Effector memory CD4-positive, alpha-beta T cell (primary cell): ENCODE results near the gene COTL1.

Experiments used
- DNase-seq, 3 donors: peaks; one replicate each; pipeline ENCODE4 v3.0.0-alpha.2; 2020
- H3K27ac ChIP-seq: 2 replicates; pipeline ENCODE4 v1.7.0; 2013; ENCODE audit warnings: mild to moderate bottlenecking, low read length, moderate library complexity; ENCODE audit not compliant: insufficient read depth, poor library complexity, severe bottlenecking
- H3K27me3 ChIP-seq: replicated peaks from 2 replicates; pipeline ENCODE4 v1.7.0; 2013; ENCODE audit warnings: mild to moderate bottlenecking, low read length; ENCODE audit not compliant: insufficient read depth, control insufficient read depth, poor library complexity, severe bottlenecking
- H3K36me3 ChIP-seq: 2 replicates; pipeline ENCODE4 v1.7.0; 2013; ENCODE audit warnings: mild to moderate bottlenecking, low read length, moderate library complexity; ENCODE audit not compliant: control insufficient read depth, insufficient read depth
- H3K4me1 ChIP-seq: 2 replicates; pipeline ENCODE4 v1.7.0; 2013; ENCODE audit warnings: low read length, mild to moderate bottlenecking; ENCODE audit not compliant: control insufficient read depth, insufficient read depth, poor library complexity, severe bottlenecking
- H3K4me3 ChIP-seq: 2 replicates; pipeline ENCODE4 v1.7.0; 2013; ENCODE audit warnings: low read length, low read depth, mild to moderate bottlenecking; ENCODE audit not compliant: insufficient read depth, poor library complexity, severe bottlenecking
- H3K9me3 ChIP-seq: 2 replicates; pipeline ENCODE4 v1.7.0; 2013; ENCODE audit warnings: mild to moderate bottlenecking, low read length, moderate library complexity; ENCODE audit not compliant: control insufficient read depth

Gene COTL1

DNA sequence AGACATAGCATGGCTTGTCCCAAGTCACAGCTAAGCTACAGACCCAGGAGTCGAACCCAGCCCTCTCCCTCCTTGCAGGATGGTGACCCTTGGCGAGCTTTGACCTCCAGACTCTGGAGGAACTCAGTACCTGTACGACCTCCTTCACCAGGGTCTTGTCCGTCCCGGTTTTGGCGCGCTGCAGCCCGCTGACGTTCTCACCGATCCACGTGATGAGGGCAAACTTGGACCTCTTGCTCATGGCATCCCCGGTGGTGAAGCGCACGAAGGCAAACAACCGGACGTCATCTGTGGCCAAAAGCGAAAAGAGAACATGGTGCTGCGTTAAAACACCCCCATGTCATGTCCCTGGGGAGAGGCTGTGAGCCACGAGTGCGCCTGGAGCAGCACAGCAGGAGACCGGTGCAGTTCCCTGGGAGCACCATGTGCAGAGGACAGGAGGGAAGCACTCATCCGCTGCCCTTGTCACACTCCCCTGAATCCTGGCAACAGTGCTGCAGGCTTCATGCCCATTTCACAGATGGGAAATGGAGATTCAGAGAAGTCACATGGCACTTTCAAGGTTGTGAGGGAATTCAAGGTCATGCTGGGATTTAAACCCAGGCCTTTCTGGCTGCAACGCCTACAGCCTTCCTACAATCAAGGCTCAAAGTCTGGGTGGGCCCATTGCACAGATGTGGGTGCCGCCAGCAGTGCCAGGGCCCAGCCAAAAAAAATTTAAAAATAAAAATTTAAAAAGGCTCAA is 27.7 kb downstream of the COTL1 start:
- Histone ChIP-seq H3K4me1 (peaks cover 15% of the 10 kb centered on the region), H3K4me3 (no peak overlapping the region), H3K27ac (no peak overlapping the region), H3K36me3 (peaks cover 21% of the 10 kb centered on the region), H3K27me3 (no peaks in the 10 kb centered on the region), H3K9me3 (no peaks in the 10 kb centered on the region)
- DNase-seq: no peak

DNA sequence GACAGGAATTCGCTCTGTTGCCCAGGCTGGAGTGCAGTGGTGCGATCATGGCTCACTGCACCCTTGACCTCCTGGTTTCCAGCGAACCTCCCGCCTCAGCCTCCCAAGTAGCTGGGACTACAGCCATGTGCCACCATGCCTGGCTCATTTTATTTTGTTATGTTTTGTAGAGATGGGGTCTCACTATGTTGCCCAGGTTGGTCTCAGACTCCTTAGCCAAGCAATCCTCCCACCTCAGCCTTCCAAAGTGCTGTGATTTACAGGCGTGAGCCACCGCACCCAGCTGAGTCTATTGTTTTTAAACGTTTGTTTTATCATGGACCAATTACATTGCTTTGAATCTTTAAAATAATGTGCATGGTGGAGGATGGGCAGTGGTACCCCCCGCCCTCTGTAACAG is 28.9 kb downstream of the COTL1 start:
- peaks cover 3% of the 10 kb centered on the region for H3K4me1 ChIP-seq
- H3K4me3 ChIP-seq: no peak overlapping the region
- H3K36me3 ChIP-seq: peaks cover 28% of the 10 kb centered on the region
- no peaks in the 10 kb centered on the region for H3K27me3 ChIP-seq
- H3K9me3 ChIP-seq: no peaks in the 10 kb centered on the region
- H3K27ac ChIP-seq: no peak overlapping the region
- no peak for DNase-seq

DNA sequence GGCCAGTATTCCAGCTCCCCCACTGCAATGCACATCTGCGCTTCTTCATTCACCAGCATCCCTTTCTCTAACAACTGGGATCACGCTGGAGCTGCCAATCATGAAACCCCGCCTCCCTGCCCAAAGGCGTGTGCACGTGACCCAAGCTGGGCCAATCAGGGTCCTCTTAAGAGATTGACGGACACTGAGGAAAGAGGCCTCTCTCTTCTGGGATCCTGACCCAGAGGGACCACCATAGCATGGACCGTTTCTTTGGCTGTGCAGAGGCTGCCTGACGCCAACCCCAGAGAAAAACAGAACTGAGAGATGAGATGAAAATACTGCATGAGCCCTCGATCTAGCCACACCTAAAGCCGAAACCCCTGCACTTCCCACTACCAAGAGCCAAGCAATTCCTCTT is 32.0 kb downstream of the COTL1 start:
- Histone ChIP-seq H3K9me3 (no peaks in the 10 kb centered on the region), H3K27ac (no peak overlapping the region), H3K36me3 (peaks cover 33% of the 10 kb centered on the region), H3K4me1 (no peaks in the 10 kb centered on the region), H3K4me3 (no peak overlapping the region), H3K27me3 (no peaks in the 10 kb centered on the region)
- no peak for DNase-seq

DNA sequence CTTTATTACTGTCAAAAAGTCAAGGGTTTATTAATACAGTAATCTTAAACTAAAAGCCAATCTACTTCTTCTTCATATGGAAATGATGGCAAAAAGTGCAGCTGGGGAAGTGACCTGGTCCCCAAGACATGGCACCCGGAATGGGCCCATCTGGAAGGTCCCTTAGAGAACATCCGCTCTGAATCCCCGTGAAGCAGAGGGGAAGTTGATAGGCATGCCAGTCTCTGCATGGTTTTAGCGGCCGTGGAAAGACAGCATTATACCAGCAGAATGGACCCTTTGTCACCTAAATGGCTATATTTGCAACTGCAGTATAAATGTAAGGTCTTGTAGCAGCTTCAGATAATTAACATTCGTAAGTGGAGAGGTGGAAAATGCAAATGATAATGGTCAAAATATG is 32.4 kb downstream of the COTL1 start:
- H3K9me3 ChIP-seq: no peaks in the 10 kb centered on the region
- H3K4me1 ChIP-seq: no peaks in the 10 kb centered on the region
- no peak overlapping the region for H3K27ac ChIP-seq
- no peak overlapping the region for H3K4me3 ChIP-seq
- no peaks in the 10 kb centered on the region for H3K27me3 ChIP-seq
- peaks cover 33% of the 10 kb centered on the region for H3K36me3 ChIP-seq
- no peak for DNase-seq

DNA sequence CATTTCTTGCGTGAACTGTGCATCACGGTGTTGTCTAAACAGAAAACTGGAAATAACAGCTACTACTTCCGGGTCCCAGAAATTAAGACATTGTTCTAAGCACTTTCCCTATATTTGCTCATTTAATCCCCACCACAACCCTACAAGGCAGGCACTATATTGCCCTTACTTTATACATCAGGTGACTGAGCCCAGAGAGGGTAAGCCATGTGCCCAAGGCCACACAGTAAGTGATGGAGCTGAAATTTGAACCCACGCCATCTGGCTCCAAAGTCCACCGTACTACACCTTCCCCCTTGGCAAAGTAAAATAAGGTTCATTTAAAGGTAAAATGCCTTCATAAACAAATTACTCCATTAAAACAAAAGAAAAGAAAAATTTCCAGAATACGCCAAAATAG is 33.2 kb downstream of the COTL1 start:
- Histone ChIP-seq H3K9me3 (no peaks in the 10 kb centered on the region), H3K4me1 (no peaks in the 10 kb centered on the region), H3K27me3 (no peaks in the 10 kb centered on the region), H3K4me3 (no peak overlapping the region), H3K27ac (no peak overlapping the region), H3K36me3 (peaks cover 39% of the 10 kb centered on the region)
- DNase-seq: no peak

DNA sequence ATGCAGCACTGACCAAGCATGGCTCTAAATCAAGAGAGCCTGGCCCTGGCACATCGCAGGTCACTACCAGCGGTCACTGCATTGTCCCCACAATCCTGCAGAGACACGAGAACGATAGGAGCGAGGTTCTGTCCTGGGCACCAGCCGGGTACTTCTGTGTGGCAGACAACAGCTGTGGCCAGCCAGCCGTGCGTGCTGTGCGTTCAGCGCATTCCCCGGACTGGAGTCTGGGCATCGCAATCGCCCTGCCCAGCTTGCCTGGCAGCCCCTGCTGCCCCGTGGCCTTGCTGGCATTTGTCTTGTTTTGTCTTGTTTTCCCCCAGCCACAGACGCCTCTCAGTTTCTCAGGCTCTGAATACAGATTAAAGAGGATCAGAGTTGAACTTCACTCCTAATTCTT is 33.9 kb downstream of the COTL1 start:
- peaks cover 37% of the 10 kb centered on the region for H3K36me3 ChIP-seq
- no peak overlapping the region for H3K27ac ChIP-seq
- no peak for DNase-seq

DNA sequence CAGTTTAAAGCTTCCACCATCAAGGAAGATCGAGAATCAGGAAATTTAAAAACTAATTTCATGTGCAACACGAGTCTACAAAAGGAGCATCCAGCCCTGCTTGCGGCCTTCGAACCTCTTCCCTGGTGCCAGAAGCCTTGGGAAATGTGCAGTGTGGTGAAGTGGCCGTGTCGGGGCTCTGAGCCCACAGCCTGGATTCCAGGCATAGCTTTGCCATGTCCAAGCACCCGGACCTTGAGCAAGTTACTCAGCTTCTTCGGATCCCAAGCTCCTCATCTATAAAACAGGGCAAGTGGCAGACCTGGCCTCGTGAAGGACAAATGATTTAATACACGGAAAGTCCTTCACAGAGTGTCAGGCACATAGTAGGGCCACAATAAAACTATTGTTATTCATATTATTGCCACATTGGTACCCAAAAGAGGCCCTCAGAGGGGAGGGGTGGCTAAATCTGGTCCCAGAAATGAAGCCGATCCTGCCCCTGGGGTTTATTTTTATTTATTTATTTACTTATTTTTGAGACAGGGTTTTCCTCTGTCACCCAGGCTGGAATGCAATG is 34.8 kb downstream of the COTL1 start:
- Histone ChIP-seq H3K4me3 (no peak overlapping the region), H3K9me3 (no peaks in the 10 kb centered on the region), H3K27ac (no peak overlapping the region), H3K36me3 (peaks cover 30% of the 10 kb centered on the region), H3K4me1 (no peaks in the 10 kb centered on the region), H3K27me3 (no peaks in the 10 kb centered on the region)
- DNase-seq: no peak

More for the DNA sequence above, 33.9 kb downstream of the COTL1 start:
- Histone ChIP-seq H3K4me3 (no peak overlapping the region), H3K4me1 (no peaks in the 10 kb centered on the region), H3K9me3 (no peaks in the 10 kb centered on the region), H3K27me3 (no peaks in the 10 kb centered on the region)

DNA sequence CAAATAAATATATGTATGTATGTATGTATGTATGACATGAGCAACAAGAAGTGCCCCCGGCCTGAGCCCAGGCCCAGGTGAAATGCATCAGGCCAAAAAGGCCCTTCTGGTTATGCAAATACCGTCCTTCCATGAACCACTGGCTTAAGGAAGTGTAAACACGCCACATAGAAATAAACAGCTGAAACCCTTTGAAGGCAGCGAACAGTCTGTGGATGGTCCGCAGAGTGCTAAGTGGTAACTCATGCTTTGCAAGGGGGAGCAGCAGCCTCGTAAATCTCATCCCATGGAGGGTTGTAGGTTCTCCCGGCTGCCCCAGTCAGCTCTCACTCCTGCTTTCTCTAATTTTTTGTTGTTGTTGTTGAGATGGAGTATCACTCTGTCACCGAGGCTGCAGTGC is 36.7 kb downstream of the COTL1 start:
- DNase-seq: no peak
- Histone ChIP-seq H3K27ac (no peak overlapping the region), H3K4me3 (no peak overlapping the region), H3K9me3 (no peaks in the 10 kb centered on the region), H3K4me1 (no peaks in the 10 kb centered on the region), H3K36me3 (peaks cover 23% of the 10 kb centered on the region), H3K27me3 (no peaks in the 10 kb centered on the region)

DNA sequence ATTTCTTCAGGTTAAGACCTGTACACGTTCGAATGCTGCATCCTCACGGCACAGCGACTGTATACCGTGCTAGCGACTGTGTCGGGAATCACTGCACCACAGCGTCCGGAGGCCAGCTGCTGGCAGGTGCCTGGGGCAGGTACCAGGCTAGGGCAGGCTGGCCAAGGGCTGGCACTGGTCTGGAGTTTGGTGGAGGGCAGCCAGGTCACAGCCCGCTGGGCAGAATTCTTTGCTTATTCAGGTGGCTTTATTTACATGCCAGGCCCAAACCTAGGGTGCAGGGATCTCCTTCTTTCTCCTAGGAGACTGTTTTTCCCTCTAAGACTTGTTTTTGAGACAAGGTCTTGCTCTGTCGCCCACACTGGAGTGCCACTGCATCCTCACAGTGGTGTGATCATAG is 37.9 kb downstream of the COTL1 start:
- DNase-seq: no peak
- Histone ChIP-seq H3K4me3 (no peak overlapping the region), H3K36me3 (peaks cover 23% of the 10 kb centered on the region), H3K9me3 (no peaks in the 10 kb centered on the region), H3K27ac (no peak overlapping the region), H3K4me1 (no peaks in the 10 kb centered on the region), H3K27me3 (no peaks in the 10 kb centered on the region)

DNA sequence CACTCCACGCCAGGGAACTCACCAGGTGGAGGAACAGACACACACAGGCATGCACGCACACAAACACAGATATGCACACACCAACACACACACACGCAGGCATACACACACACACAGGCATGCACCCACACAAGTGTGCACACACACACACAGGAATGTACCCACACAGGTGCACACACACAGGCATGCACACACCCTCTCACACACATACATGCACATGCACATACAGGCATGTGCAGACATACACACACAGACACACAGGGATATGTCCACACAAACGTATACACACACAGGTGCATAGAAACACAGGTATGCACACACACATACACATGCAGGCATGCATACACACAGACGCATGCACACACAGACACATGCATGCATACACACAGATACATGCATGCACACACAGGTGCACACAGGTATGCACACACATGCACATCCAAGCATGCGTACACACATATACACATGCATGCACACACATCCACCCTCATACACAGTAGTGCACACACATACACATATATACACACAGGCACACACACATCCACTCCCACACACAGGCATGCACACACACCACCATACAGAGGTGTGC is 39.2 kb downstream of the COTL1 start:
- peaks cover 19% of the 10 kb centered on the region for H3K36me3 ChIP-seq
- no peaks in the 10 kb centered on the region for H3K4me1 ChIP-seq
- DNase-seq: no peak
- no peak overlapping the region for H3K27ac ChIP-seq
- no peaks in the 10 kb centered on the region for H3K27me3 ChIP-seq
- H3K9me3 ChIP-seq: no peaks in the 10 kb centered on the region
- H3K4me3 ChIP-seq: no peak overlapping the region
